UCSD-AML1 (cell line): ENCODE measurements around the gene FGF9.

Experiments used
- DNase-seq: peaks from one replicate; lab custom pipeline; 2025; ENCODE audit not compliant: unreplicated experiment; lab: John Stamatoyannopoulos, UW

Gene FGF9

GRCh38 chr13:21670883-21671619, at the start of gene FGF9:
TSS of gene FGF9 (plus strand) at chr13:21671073. CDS start at chr13:21671913, 840 bp downstream.
- peak; percentile 72 for DNase-seq

GRCh38 chr13:21625366-21625765, 45.5 kb upstream of the FGF9 start:
- DNase-seq, result no peak

GRCh38 chr13:21632196-21632595, 38.7 kb upstream of the FGF9 start:
- DNase-seq, result no peak

GRCh38 chr13:21636656-21637055, 34.2 kb upstream of the FGF9 start:
- DNase-seq, result no peak

- peak; percentile 70 for DNase-seq
Observed at GRCh38 chr13:21637296-21637695, 33.6 kb upstream of the FGF9 start.

- no peak for DNase-seq
Observed at GRCh38 chr13:21638319-21639282, 32.3 kb upstream of the FGF9 start.

GRCh38 chr13:21639561-21639960, 31.3 kb upstream of the FGF9 start:
- no peak for DNase-seq

- DNase-seq, result no peak
Observed at GRCh38 chr13:21641629-21642028, 29.2 kb upstream of the FGF9 start.

GRCh38 chr13:21657538-21657937, 13.3 kb upstream of the FGF9 start:
- no peak for DNase-seq

- DNase-seq, result no peak
Observed at GRCh38 chr13:21659087-21659486, 11.8 kb upstream of the FGF9 start.

GRCh38 chr13:21661097-21661909, 9.6 kb upstream of the FGF9 start:
- DNase-seq, result no peak

GRCh38 chr13:21663197-21663596, 7.7 kb upstream of the FGF9 start:
- DNase-seq, result no peak

GRCh38 chr13:21668732-21669275, 2.1 kb upstream of the FGF9 start:
- DNase-seq, result no peak

- DNase-seq, result peak; percentile 42
Observed at GRCh38 chr13:21670006-21670882, 629 bp upstream of the FGF9 start.

- no peak for DNase-seq
Observed at GRCh38 chr13:21671620-21672286, 880 bp downstream of the FGF9 start.

GRCh38 chr13:21672287-21672680, 1.4 kb downstream of the FGF9 start:
- DNase-seq, result no peak

GRCh38 chr13:21672796-21673538, 2.1 kb downstream of the FGF9 start:
- no peak for DNase-seq

GRCh38 chr13:21673539-21673788, 2.6 kb downstream of the FGF9 start:
- DNase-seq, result no peak
